IMR-90 (cell line): ENCODE data around the gene RNF114.

Experiments used
- BHLHE40 ChIP-seq: fragments of 150-350 bp; IDR thresholded peaks from 2 replicates; pipeline ENCODE4 v1.6.1; 2016; ENCODE audit warnings: mild to moderate bottlenecking, low read depth, low read length
- FOS ChIP-seq: fragments of 150-350 bp; IDR thresholded peaks from 2 replicates; pipeline ENCODE4 v1.6.1; 2016; ENCODE audit warnings: low read depth, low read length
- MAFK ChIP-seq: IDR thresholded peaks from 2 replicates; pipeline ENCODE4 v1.6.1; 2012; ENCODE audit warnings: low read depth, low read length, improper control_type of control experiment
- MAZ ChIP-seq: IDR thresholded peaks from 2 replicates; pipeline ENCODE4 v1.6.1; 2012; ENCODE audit warnings: low read depth, mild to moderate bottlenecking, low read length, improper control_type of control experiment, moderate library complexity, borderline replicate concordance
- MXI1 ChIP-seq: IDR thresholded peaks from 2 replicates; pipeline ENCODE4 v1.6.1; 2012; ENCODE audit warnings: low read depth, mild to moderate bottlenecking, low read length, moderate library complexity, borderline replicate concordance
- NFE2L2 ChIP-seq: fragments of 150-350 bp; IDR thresholded peaks from 2 replicates; pipeline ENCODE4 v1.6.1; 2016; ENCODE audit warnings: low read depth, mild to moderate bottlenecking, low read length
- POLR2A ChIP-seq: IDR thresholded peaks from 2 replicates; pipeline ENCODE4 v1.6.1; 2012; ENCODE audit warnings: mild to moderate bottlenecking, low read depth, low read length
- RAD21 ChIP-seq: IDR thresholded peaks from 2 replicates; pipeline ENCODE4 v1.6.1; 2012; ENCODE audit warnings: low read length, improper control_type of control experiment
- RFX5 ChIP-seq: IDR thresholded peaks from 2 replicates; pipeline ENCODE4 v1.8.0; 2012; ENCODE audit warnings: low read depth, mild to moderate bottlenecking, low read length, moderate library complexity
- SMC3 ChIP-seq: fragments of 150-350 bp; IDR thresholded peaks from 2 replicates; pipeline ENCODE4 v1.6.1; 2016; ENCODE audit warnings: low read depth, mild to moderate bottlenecking, antibody characterized with exemption, low read length, moderate library complexity
- TF ChIP-seq, protein P1 (sequence below): conservative IDR thresholded peaks from 2 replicates; pipeline ENCODE4 v1.5.1; 2012; ENCODE audit warnings: mild to moderate bottlenecking, low read depth, low read length, improper control_type of control experiment
- TF ChIP-seq, protein P2 (sequence below): fragments of 150-350 bp; IDR thresholded peaks from 2 replicates; pipeline ENCODE4 v1.6.1; 2016; ENCODE audit warnings: low read depth, mild to moderate bottlenecking, low read length, moderate library complexity, borderline replicate concordance

- TF ChIP-seq, protein P1, sequence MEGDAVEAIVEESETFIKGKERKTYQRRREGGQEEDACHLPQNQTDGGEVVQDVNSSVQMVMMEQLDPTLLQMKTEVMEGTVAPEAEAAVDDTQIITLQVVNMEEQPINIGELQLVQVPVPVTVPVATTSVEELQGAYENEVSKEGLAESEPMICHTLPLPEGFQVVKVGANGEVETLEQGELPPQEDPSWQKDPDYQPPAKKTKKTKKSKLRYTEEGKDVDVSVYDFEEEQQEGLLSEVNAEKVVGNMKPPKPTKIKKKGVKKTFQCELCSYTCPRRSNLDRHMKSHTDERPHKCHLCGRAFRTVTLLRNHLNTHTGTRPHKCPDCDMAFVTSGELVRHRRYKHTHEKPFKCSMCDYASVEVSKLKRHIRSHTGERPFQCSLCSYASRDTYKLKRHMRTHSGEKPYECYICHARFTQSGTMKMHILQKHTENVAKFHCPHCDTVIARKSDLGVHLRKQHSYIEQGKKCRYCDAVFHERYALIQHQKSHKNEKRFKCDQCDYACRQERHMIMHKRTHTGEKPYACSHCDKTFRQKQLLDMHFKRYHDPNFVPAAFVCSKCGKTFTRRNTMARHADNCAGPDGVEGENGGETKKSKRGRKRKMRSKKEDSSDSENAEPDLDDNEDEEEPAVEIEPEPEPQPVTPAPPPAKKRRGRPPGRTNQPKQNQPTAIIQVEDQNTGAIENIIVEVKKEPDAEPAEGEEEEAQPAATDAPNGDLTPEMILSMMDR, result peak; percentile 96
- TF ChIP-seq POLR2A, result peak; percentile 61; the same call in 1 of the 2 replicates
- TF ChIP-seq NFE2L2, result no peak
- peak; percentile 98 for TF ChIP-seq RAD21
- TF ChIP-seq RFX5, result no peak
- TF ChIP-seq BHLHE40, result peak; percentile 90
- peak; percentile 82 for TF ChIP-seq MAZ
- no peak for TF ChIP-seq FOS
- peak; percentile 62; the same call in 1 of the 2 replicates for TF ChIP-seq MXI1
- TF ChIP-seq MAFK, result no peak
- peak; percentile 96 for TF ChIP-seq SMC3
- TF ChIP-seq, protein P2, sequence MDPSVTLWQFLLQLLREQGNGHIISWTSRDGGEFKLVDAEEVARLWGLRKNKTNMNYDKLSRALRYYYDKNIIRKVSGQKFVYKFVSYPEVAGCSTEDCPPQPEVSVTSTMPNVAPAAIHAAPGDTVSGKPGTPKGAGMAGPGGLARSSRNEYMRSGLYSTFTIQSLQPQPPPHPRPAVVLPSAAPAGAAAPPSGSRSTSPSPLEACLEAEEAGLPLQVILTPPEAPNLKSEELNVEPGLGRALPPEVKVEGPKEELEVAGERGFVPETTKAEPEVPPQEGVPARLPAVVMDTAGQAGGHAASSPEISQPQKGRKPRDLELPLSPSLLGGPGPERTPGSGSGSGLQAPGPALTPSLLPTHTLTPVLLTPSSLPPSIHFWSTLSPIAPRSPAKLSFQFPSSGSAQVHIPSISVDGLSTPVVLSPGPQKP, result no peak
Observed at GRCh38 chr20:49979030-49979832, 43.0 kb downstream of the RNF114 start.
